GM12878 (cell line): Measurements from ENCODE around the gene FKBP2. TPM values are rescaled to one million over a fixed set of nuclear protein-coding genes. Genes with fewer than 3 reads are reported as not detected.
A peak's percentile ranks its signal among the peaks of the same experiment; 100 is the strongest.

Experiments used
- ATAC-seq: fragments of 200-7000 bp; cut with Tn5 transposase; 3 replicates; pipeline ENCODE4 v1.9.1; 2020; ENCODE audit warnings: mild to moderate bottlenecking, moderate library complexity
- BruUV-seq: library from RNA; stranded (reverse); fragments of 400-500 nt; replicated peaks from 2 replicates; lab custom pipeline; 2021; lab: Mats Ljungman, UMichigan
- CTCF ChIA-PET: fragments of 300-600 bp; sonication (Branson Sonifier 250); formaldehyde crosslinking; extraction: SDS; loops from one replicate; lab custom pipeline; 2021; ENCODE audit warnings: inconsistent platforms; lab: Yijun Ruan, JAX
- POLR2A ChIA-PET: fragments of 350-600 bp; formaldehyde crosslinking; extraction: SDS; loops from one replicate; lab custom pipeline; 2021; ENCODE audit warnings: inconsistent platforms; lab: Charles Lee
- RAD21 ChIA-PET: fragments of 300-600 bp; sonication (Branson Sonifier 250); formaldehyde crosslinking; loops from one replicate; lab custom pipeline; 2023; ENCODE audit warnings: antibody characterized with exemption; ENCODE audit not compliant: unreplicated experiment; lab: Charles Lee
- SMC1A ChIA-PET: fragments of 300-600 bp; sonication (Branson Sonifier 250); formaldehyde crosslinking; loops from one replicate; lab custom pipeline; 2023; ENCODE audit not compliant: unreplicated experiment, uncharacterized antibody; lab: Charles Lee
- DNase-seq: peaks from one replicate; pipeline ENCODE4 v3.0.0-alpha.2; 2011; ENCODE audit warnings: low read depth, low spot score
- FAIRE-seq: peaks from 3 replicates; lab custom pipeline; 2011; peaks lifted over from hg19 to GRCh38; lab: Jason Lieb, UNC
- H2AFZ ChIP-seq: 2 replicates; pipeline ENCODE4 v1.6.0; 2011; ENCODE audit warnings: low read depth, low read length, control low read depth; ENCODE audit not compliant: control insufficient read depth
- H3K27ac ChIP-seq: 2 replicates; pipeline ENCODE4 v1.5.1; 2011; ENCODE audit warnings: control low read depth; ENCODE audit not compliant: control insufficient read depth, insufficient read depth
- H3K27me3 ChIP-seq, 2 experiments: replicated peaks in 1 of 2; 2 replicates each; pipeline versions ENCODE4 v1.6.0 to v1.6.1; 2011; ENCODE audit warnings: low read length in 1 of 2; ENCODE audit not compliant: control insufficient read depth in 2 of 2, insufficient read depth in 2 of 2
- H3K36me3 ChIP-seq, 2 experiments: 2 replicates each; pipeline ENCODE4 v1.5.1; 2011; ENCODE audit warnings: low read length in 1 of 2; ENCODE audit not compliant: control insufficient read depth in 2 of 2, insufficient read depth in 2 of 2
- H3K4me1 ChIP-seq: 2 replicates; pipeline ENCODE4 v1.6.1; 2011; ENCODE audit warnings: mild to moderate bottlenecking, low read length, moderate library complexity, mixed read lengths; ENCODE audit not compliant: control insufficient read depth, insufficient read depth
- H3K4me2 ChIP-seq: 2 replicates; pipeline ENCODE4 v1.6.0; 2011; ENCODE audit warnings: control low read depth; ENCODE audit not compliant: control insufficient read depth, insufficient read depth
- H3K4me3 ChIP-seq: fragments of 200-600 bp; sonication (generic); 2 replicates; pipeline ENCODE4 v1.5.1; 2016
- H3K79me2 ChIP-seq: 2 replicates; pipeline ENCODE4 v1.6.0; 2011; ENCODE audit warnings: low read length; ENCODE audit not compliant: control insufficient read depth, insufficient read depth
- H3K9ac ChIP-seq: 2 replicates; pipeline ENCODE4 v1.8.0; 2011; ENCODE audit warnings: low read length, control low read depth, mixed read lengths; ENCODE audit not compliant: control insufficient read depth, insufficient read depth
- H3K9me3 ChIP-seq: replicated peaks from 3 replicates; pipeline ENCODE4 v1.5.1; 2011; ENCODE audit warnings: mild to moderate bottlenecking, low read length; ENCODE audit not compliant: control insufficient read depth, insufficient read depth
- H4K20me1 ChIP-seq: 2 replicates; pipeline ENCODE4 v1.6.0; 2011; ENCODE audit not compliant: control insufficient read depth, insufficient read depth
- CBX5 ChIP-seq: sonication (generic); IDR thresholded peaks from 2 replicates; pipeline ENCODE4 v1.6.1; 2016; ENCODE audit warnings: low read depth, moderate library complexity, mild to moderate bottlenecking, inconsistent platforms
- GABPA ChIP-seq: IDR thresholded peaks from 2 replicates; pipeline ENCODE4 v1.6.1; 2014; ENCODE audit warnings: antibody characterized with exemption, low read depth, mild to moderate bottlenecking, inconsistent platforms
- MEF2A ChIP-seq: IDR thresholded peaks from 2 replicates; pipeline ENCODE4 v1.6.1; 2011; ENCODE audit warnings: low read depth, mild to moderate bottlenecking, low read length, moderate library complexity; ENCODE audit not compliant: insufficient read depth
- RAD21 ChIP-seq: IDR thresholded peaks from 2 replicates; pipeline ENCODE4 v1.6.1; 2011; ENCODE audit warnings: mild to moderate bottlenecking, low read depth, low read length, moderate library complexity; ENCODE audit not compliant: insufficient read depth
- RBBP5 ChIP-seq: fragments of 200-600 bp; sonication (generic); conservative IDR thresholded peaks from 2 replicates; pipeline ENCODE4 v1.6.1; 2016
- STAT1 ChIP-seq: fragments of 450-650 bp; conservative IDR thresholded peaks from 2 replicates; pipeline ENCODE4 v1.6.1; 2014; ENCODE audit warnings: antibody characterized with exemption, mild to moderate bottlenecking
- ZNF207 ChIP-seq: fragments of 450-650 bp; IDR thresholded peaks from 2 replicates; pipeline ENCODE4 v1.6.1; 2014; ENCODE audit warnings: antibody characterized with exemption, mild to moderate bottlenecking, borderline replicate concordance
- WGBS: methylation state at CpG from one replicate; pipeline ENCODE4 v1.1.6; 2016; ENCODE audit warnings: low lambda C conversion rate; ENCODE audit not compliant: insufficient replicate concordance, insufficient coverage; ENCODE audit errors: missing lambda C conversion rate; 5-methylcytosine and 5-hydroxymethylcytosine counted together
- in situ Hi-C: fragments of 300-500 bp; cut with MboI; formaldehyde crosslinking; loops from 9 replicates; pipeline ENCODE4 v1.14.3; 2018; ENCODE audit warnings: mixed read lengths
- intact Hi-C: fragments of 100-400 bp; cut with micrococcal nuclease; formaldehyde crosslinking; loops from one replicate; pipeline ENCODE4 v1.14.2; 2022; ENCODE audit not compliant: unreplicated experiment
- polyA plus RNA-seq, 11 experiments: library from polyadenylated mRNA; depleted of rRNA in 4 of 11; unstranded in 6 of 11; stranded (reverse) in 5 of 11; fragments of >200 nt; fragmentation: Nextera tagmentation in 4 of 11; fragmentation: Illumina TruSeq in 1 of 11; extraction: Ambion mirVana in 4 of 11; extraction: Trizol in 1 of 11; gene quantifications; 1 replicate in 1 of 11; 2 replicates in 10 of 11; pipeline versions ENCODE4 v1.2.1 to v1.2.3, GENCODE V29; 2011 to 2016; ENCODE audit warnings: inconsistent platforms in 2 of 11, missing spikeins in 2 of 11, low read depth in 1 of 11
- total RNA-seq, 4 experiments: library from RNA; depleted of rRNA in 3 of 4; stranded (reverse); fragments of >200 nt in 3 of 4; fragmentation: Illumina TruSeq in 1 of 4; extraction: Trizol in 1 of 4; gene quantifications; 2 replicates each; pipeline versions ENCODE4 v1.2.1 to v1.2.3, GENCODE V29; 2013 to 2021
- TF ChIP-seq, protein P1 (sequence below): IDR thresholded peaks from 2 replicates; pipeline ENCODE4 v1.6.1; 2011; ENCODE audit warnings: borderline replicate concordance, low read depth, mild to moderate bottlenecking, moderate library complexity, mixed read lengths, low read length; ENCODE audit not compliant: insufficient read depth; ENCODE audit errors: extremely low read length
- TF ChIP-seq, protein P2 (sequence below): IDR thresholded peaks from 2 replicates; pipeline ENCODE4 v1.6.1; 2012; ENCODE audit warnings: low read depth, low read length, improper control_type of control experiment

The FKBP2 gene
- total and polyA plus RNA-seq, 10 of the 15 experiments (the other 5 are each of a cell fraction or from before 2014, with no cell fraction given), result 1.8 to 99.7 (median 39.5) TPM

DNA sequence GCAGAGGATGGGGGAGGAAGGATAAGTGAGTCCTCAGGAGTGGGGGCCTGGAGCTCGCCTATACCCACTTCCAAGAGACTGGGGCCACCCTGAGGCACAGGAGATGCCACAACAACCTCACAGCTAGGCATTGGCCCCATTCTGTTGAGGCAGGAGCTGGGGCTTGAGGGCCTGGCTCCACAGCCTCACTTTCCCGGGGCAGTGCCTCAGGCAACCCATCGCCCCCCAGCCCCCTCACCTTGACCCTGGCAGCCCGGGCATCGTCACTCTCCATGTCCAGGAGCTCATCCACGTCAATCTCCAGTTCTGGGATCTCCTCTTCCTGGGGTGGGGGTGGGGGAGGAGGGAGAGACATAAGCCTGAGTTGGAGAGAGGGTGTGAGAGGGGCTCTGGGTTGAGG lies 4.1 kb downstream of the FKBP2 start:
- DNase-seq, result no peak
- RAD21 ChIA-PET, result interaction anchor here (0.6 to 8.6 kb wide), 5 partner anchors 11 to 110 kb away, joined by 3 to 104 read pairs (median 4); partner anchors contain the start of genes FERMT3, MACROD1 and VEGFB
- H2AFZ ChIP-seq, result no peak overlapping the region
- H3K4me1 ChIP-seq, result peaks cover 16% of the 10 kb centered on the region
- no peak for FAIRE-seq
- 6% methylated on average over 6 of the region's 6 CpGs for WGBS
- TF ChIP-seq, protein P1, sequence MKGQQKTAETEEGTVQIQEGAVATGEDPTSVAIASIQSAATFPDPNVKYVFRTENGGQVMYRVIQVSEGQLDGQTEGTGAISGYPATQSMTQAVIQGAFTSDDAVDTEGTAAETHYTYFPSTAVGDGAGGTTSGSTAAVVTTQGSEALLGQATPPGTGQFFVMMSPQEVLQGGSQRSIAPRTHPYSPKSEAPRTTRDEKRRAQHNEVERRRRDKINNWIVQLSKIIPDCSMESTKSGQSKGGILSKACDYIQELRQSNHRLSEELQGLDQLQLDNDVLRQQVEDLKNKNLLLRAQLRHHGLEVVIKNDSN, result no peak
- TF ChIP-seq MEF2A (no peak), RBBP5 (no peak), ZNF207 (no peak), GABPA (no peak), STAT1 (no peak), CBX5 (no peak), RAD21 (no peak)
- TF ChIP-seq, protein P2, sequence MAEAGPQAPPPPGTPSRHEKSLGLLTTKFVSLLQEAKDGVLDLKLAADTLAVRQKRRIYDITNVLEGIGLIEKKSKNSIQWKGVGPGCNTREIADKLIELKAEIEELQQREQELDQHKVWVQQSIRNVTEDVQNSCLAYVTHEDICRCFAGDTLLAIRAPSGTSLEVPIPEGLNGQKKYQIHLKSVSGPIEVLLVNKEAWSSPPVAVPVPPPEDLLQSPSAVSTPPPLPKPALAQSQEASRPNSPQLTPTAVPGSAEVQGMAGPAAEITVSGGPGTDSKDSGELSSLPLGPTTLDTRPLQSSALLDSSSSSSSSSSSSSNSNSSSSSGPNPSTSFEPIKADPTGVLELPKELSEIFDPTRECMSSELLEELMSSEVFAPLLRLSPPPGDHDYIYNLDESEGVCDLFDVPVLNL, result no peak
- no peaks in the 10 kb centered on the region for H4K20me1 ChIP-seq
- CTCF ChIA-PET, result interaction anchor here (1.0 to 6.2 kb wide), 6 partner anchors 24 to 60 kb away, joined by 3 to 66 read pairs (median 10); partner anchors contain the start of genes CATSPERZ and FERMT3
- H3K79me2 ChIP-seq, result peaks cover 38% of the 10 kb centered on the region
- no peaks in the 10 kb centered on the region for H3K27me3 ChIP-seq
- H3K36me3 ChIP-seq, result peaks cover 0 to 10% of the 10 kb centered on the region in 2 experiments; a peak in 2 of 4 replicates
- intact Hi-C loops, result no loop called here
- no peaks in the 10 kb centered on the region for H3K9me3 ChIP-seq
- in situ Hi-C loops, result loop anchor here (25.0 kb wide), 1 partner anchor 1617 kb away; the partner anchor contains the start of genes CFL1, EFEMP2 and MUS81
- SMC1A ChIA-PET, result interaction anchor here (1.8 to 2.0 kb wide), 2 partner anchors 38 to 41 kb away, joined by 5 to 7 read pairs; partner anchors contain the start of gene FERMT3
- peak overlapping the region; percentile 90 for H3K27ac ChIP-seq
- H3K4me2 ChIP-seq, result peak overlapping the region; percentile 80
- POLR2A ChIA-PET, result interaction anchor here (1.3 to 7.4 kb wide), 10 partner anchors 12 to 61 kb away, joined by 3 to 82 read pairs (median 6); partner anchors contain the start of genes BAD, DNAJC4, ESRRA and FERMT3
- H3K9ac ChIP-seq, result peak overlapping the region; percentile 92
- ATAC-seq, result no peak
- peak overlapping the region; percentile 91 for H3K4me3 ChIP-seq
- no TSS peak for BruUV-seq
